HG03045 (cell line): Measurements from ENCODE around the gene PLPPR1.
"Not testable (repeated sequence)": the region's sequence is repeated elsewhere in the genome, so short reads cannot be mapped to it uniquely, and the experiment has no call there.

Experiments used
- ATAC-seq: cut with Tn5 transposase; IDR thresholded peaks from one replicate; pipeline ENCODE4 v1.9.1; 2021; ENCODE audit warnings: mild to moderate bottlenecking, moderate library complexity; ENCODE audit not compliant: unreplicated experiment

The PLPPR1 gene

GRCh38 chr9:101274971-101275768 lies 246.6 kb downstream of the PLPPR1 start:
- ATAC-seq = no peak

DNA sequence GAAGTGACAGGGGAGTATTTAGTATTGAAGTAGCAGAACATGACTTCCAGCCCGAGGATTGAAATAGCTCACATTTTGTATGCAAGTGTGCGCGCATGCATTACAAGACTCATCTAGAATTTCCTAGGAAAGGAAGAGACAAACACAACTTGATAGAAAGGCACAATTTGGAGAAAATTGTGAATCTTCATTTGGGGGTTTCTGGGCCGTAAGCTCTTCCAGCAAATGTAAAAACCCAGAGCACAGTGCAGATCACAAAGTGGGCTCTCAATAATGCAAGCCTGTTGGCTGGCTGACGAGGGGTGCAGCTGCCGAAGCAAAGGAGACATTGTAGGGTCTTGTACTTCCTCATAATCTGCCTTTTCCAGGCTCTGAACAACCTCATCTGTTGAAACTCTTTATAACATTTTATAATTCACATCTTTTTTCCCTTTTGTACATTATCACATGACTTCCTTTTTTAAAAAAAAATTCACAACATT lies 247.3 kb downstream of the PLPPR1 start:
- no peak for ATAC-seq

DNA sequence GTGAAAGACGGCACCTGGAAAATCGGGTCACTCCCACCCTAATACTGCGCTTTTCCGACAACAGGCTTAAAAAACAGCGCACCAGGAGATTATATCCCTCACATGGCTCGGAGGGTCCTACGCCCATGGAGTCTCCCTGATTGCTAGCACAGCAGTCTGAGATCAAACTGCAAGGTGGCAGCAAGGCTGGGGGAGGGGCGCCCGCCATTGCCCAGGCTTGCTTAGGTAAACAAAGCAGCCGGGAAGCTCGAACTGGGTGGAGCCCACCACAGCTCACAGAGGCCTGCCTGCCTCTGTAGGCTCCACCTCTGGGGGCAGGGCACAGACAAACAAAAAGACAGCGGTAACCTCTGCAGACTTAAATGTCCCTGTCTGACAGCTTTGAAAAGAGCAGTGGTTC lies 262.5 kb downstream of the PLPPR1 start:
- not testable (repeated sequence) for ATAC-seq

GRCh38 chr9:101299901-101300300 lies 271.4 kb downstream of the PLPPR1 start:
- ATAC-seq = no peak

DNA sequence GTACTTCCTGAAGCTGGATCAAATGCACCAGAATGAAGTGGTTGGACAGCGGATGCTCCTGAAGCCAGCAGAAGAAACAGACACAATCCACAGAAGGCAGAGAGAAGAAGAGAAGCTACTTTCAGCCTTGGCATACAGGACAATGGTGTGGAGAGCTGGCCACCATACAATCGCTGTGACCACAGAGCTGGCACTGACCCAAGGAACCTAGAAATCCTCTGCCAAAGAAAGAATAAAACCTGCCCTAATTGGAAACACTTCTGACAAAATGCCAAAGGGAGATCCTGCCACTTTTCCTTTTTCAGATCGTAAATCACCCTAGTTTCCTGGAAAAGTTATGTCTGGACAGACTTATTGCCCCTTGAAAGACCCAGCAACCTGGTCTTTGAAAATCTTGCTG lies 278.5 kb downstream of the PLPPR1 start:
- ATAC-seq = no peak

DNA sequence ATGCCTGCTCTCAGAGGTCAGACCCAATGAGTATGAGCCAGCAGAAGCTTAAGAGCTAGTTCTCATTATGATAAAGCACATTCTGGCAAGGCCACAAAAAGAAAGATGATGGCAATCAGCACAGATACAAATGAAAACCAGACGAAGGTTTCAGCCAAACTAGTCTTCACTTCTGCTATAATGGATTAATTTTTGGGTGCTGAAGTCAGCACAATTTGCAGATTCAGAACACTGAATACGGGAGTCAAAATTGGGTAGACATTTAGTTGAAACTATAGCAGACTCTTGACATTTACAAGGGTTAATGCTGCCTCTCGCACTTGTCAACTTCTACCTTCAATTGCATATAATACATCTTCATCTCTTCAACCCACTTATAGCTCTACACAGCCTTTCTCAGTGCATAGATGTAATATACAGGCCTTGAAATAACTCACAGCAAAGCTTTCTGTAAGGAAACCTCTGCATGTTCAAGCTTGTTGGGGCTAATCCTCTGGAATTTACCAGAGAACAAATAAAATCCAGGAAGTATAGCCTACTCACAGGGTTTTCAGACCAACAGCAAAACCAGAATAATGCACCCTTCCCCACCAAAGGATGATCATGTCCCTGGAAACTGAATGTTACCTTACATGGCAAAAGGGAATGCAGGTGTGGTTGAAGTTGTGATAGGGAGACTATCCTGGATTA lies 279.1 kb downstream of the PLPPR1 start:
- ATAC-seq = no peak

- no peak for ATAC-seq
These were observed 280.6 kb downstream of the PLPPR1 start for GRCh38 chr9:101309139-101309538.

DNA sequence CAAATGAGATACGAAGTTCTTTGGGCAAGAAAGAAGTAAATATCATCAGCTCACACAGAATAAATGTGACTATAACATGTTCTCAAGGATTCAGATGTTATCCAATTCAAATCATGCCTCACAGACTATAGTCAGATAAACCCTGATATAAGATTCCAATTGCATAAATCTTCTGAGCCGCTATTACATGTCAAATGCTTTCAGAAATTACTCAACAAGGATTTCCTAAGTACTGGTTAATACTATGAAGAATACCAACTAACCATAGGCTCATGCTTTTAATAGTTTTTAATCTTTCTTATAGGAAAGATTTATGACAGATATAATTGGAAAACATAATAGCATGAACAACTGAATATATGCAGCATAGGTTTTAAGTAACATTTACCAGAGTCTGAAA lies 282.7 kb downstream of the PLPPR1 start:
- ATAC-seq = no peak

GRCh38 chr9:101311758-101312420 lies 283.4 kb downstream of the PLPPR1 start:
- no peak for ATAC-seq

DNA sequence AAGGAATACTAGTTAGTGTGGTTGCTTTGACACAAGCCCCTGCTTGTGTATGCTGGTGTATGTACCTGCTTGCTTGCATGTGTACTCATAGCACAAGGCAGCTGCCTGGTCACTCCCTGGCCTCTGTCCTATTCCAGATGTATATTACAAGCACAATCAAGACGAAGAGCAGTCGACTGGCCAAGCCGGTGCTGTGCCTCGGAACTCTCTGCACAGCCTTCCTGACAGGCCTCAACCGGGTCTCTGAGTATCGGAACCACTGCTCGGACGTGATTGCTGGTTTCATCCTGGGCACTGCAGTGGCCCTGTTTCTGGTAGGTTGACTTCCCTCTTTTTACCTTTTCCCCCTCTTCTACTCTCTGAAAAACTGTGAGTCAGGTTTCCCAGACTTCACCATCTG lies 284.1 kb downstream of the PLPPR1 start:
- no peak for ATAC-seq

- no peak for ATAC-seq
These were observed 286.6 kb downstream of the PLPPR1 start for GRCh38 chr9:101315112-101315450.

- no peak for ATAC-seq
These were observed 289.2 kb downstream of the PLPPR1 start for GRCh38 chr9:101317735-101318134.

DNA sequence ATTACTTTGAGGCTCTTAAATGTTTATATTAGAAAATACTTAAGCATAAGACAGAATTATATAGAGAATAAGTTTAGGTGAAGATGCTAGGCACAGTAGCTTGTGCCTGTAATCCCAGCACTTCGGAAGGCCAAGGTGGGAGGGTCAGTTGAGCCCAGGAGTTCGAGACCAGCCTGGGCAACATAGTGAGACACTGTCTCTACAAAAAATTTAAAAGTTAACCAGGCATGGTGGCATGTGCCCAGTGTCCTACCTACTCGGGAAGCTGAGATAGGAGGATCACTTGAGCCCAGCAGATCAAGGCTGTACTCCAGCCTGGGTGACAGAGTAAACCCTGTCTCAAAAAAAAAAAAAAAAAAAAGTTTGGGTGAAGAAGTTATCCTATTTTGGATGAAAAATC lies 294.6 kb downstream of the PLPPR1 start:
- no peak for ATAC-seq

- no peak for ATAC-seq
These were observed 295.8 kb downstream of the PLPPR1 start for GRCh38 chr9:101324245-101324804.

GRCh38 chr9:101325053-101325452 lies 296.5 kb downstream of the PLPPR1 start:
- ATAC-seq = no peak

- no peak for ATAC-seq
These were observed 297.5 kb downstream of the PLPPR1 start for GRCh38 chr9:101326035-101326434.

DNA sequence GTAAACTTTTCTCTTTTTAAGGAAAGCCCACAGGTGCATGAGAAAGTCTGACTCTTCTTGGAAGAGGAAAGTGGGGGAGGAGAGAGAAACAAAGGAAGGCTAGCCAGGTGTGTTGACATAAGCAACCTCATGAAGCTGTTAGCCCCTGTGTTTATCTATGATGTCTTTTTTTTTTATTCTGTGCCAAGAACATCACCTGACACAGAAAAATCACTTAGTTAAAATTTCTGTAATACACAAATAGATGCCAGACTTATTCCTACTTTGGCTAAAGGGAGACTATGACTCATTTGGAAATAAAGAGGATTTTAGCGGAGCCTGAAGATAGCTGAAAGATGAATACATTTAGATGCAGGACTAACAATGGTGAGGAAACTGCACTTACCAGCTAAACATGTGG lies 298.0 kb downstream of the PLPPR1 start:
- no peak for ATAC-seq

- ATAC-seq = not testable (repeated sequence)
These were observed 298.9 kb downstream of the PLPPR1 start for GRCh38 chr9:101327422-101327909.

GRCh38 chr9:101332362-101332761 lies 303.8 kb downstream of the PLPPR1 start:
- no peak for ATAC-seq

GRCh38 chr9:101333490-101333889 lies 305.0 kb downstream of the PLPPR1 start:
- ATAC-seq = no peak

DNA sequence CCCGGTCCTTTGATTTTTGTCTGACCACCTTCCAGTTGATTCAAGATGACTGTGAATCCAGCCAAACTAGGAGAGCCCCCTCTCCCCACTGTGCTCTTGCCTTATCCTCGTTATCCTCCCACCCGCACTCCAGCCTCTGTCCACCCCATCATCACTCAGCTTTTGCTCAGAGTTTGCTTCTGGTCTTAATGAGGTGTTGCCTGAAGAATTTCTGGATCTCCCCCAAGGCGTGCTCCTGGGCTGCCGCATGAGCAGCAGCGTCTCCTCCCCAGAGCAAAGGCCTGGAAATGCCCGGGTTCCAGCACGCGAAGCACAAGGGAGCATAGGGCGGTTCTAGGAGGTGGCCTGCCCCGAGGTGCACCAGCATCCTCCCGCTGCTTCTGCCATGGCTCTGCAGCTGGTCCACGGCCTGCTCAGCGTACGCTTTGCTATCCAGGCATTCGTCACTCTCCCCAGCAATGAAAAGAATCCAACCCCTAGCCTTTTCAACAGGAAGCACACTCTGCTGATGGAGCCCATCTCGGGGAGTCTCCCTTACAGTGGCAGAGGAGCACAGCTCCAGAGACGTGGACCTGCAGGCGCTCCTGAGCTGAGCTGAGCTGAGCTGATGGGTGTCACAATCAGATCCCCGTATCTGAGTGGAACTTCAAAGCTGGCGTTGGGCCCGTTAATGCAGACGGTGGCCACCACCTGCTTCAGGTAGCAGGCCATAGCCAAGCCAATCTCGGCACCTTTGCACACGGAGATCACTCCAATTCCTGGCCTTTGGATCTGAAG lies 305.6 kb downstream of the PLPPR1 start:
- ATAC-seq = no peak
